ENCODE results near the gene CDHR2. TPM values are rescaled to one million over a fixed set of nuclear protein-coding genes. Genes with fewer than 3 reads are reported as not detected.
"Not testable (repeated sequence)": the region's sequence is repeated elsewhere in the genome, so short reads cannot be mapped to it uniquely, and the experiment has no call there.

CDHR2 gene
- total RNA-seq, 1 donor from 2014 or later: 1.6 TPM

- peaks cover 1% of the 10 kb centered on the region for H3K36me3 Mint-ChIP-seq (ENCODE audit: insufficient read depth)
These were observed 39.2 kb downstream of the CDHR2 start for GRCh38 chr5:176588297-176588696.

GRCh38 chr5:176589039-176589769, 40.1 kb downstream of the CDHR2 start:
- peaks cover 13% of the 10 kb centered on the region for H3K27me3 Mint-ChIP-seq
- H3K4me3 Mint-ChIP-seq (ENCODE audit: low read depth): no peak overlapping the region
- TF ChIP-seq CTCF (IDR thresholded peaks at IDR 0.05; ENCODE audit: unreplicated experiment): no peak

More at GRCh38 chr5:176588297-176588696, 39.2 kb downstream of the CDHR2 start:
- no peak for TF ChIP-seq CTCF (IDR thresholded peaks at IDR 0.05; ENCODE audit: unreplicated experiment)
- Mint-ChIP-seq H3K4me1 (ENCODE audit: low read depth) (no peaks in the 10 kb centered on the region), H3K9me3 (ENCODE audit: low read depth) (no peaks in the 10 kb centered on the region), H3K27me3 (peaks cover 7% of the 10 kb centered on the region), H3K27ac (no peak overlapping the region), H3K4me3 (ENCODE audit: low read depth) (no peak overlapping the region)
- DNase-seq (ENCODE audit: low spot score, unreplicated experiment): no peak

GRCh38 chr5:176590035-176590717, 41.0 kb downstream of the CDHR2 start:
- H3K27me3 Mint-ChIP-seq: peaks cover 17% of the 10 kb centered on the region
- no peaks in the 10 kb centered on the region for H3K9me3 Mint-ChIP-seq (ENCODE audit: low read depth)
- peaks cover 1% of the 10 kb centered on the region for H3K36me3 Mint-ChIP-seq (ENCODE audit: insufficient read depth)
- TF ChIP-seq CTCF (IDR thresholded peaks at IDR 0.05; ENCODE audit: unreplicated experiment): no peak
- no peak overlapping the region for H3K27ac Mint-ChIP-seq
- DNase-seq (ENCODE audit: low spot score, unreplicated experiment): no peak
- no peaks in the 10 kb centered on the region for H3K4me1 Mint-ChIP-seq (ENCODE audit: low read depth)
- H3K4me3 Mint-ChIP-seq (ENCODE audit: low read depth): no peak overlapping the region

More at GRCh38 chr5:176589039-176589769, 40.1 kb downstream of the CDHR2 start:
- DNase-seq (ENCODE audit: low spot score, unreplicated experiment): no peak
- Mint-ChIP-seq H3K27ac (no peak overlapping the region), H3K4me1 (ENCODE audit: low read depth) (no peaks in the 10 kb centered on the region), H3K36me3 (ENCODE audit: insufficient read depth) (peaks cover 1% of the 10 kb centered on the region), H3K9me3 (ENCODE audit: low read depth) (no peaks in the 10 kb centered on the region)

GRCh38 chr5:176591667-176592066, 42.5 kb downstream of the CDHR2 start:
- not testable (repeated sequence) for H3K4me3 Mint-ChIP-seq (ENCODE audit: low read depth); H3K9me3 Mint-ChIP-seq (ENCODE audit: low read depth); H3K4me1 Mint-ChIP-seq (ENCODE audit: low read depth); H3K27ac Mint-ChIP-seq; H3K36me3 Mint-ChIP-seq (ENCODE audit: insufficient read depth); DNase-seq (ENCODE audit: low spot score, unreplicated experiment)
- peaks cover 23% of the 10 kb centered on the region for H3K27me3 Mint-ChIP-seq

GRCh38 chr5:176592573-176592972, 43.4 kb downstream of the CDHR2 start:
- H3K27me3 Mint-ChIP-seq: peaks cover 23% of the 10 kb centered on the region
- H3K9me3 Mint-ChIP-seq (ENCODE audit: low read depth): no peaks in the 10 kb centered on the region
- no peak overlapping the region for H3K4me3 Mint-ChIP-seq (ENCODE audit: low read depth)
- no peak for DNase-seq (ENCODE audit: low spot score, unreplicated experiment)
- no peak overlapping the region for H3K27ac Mint-ChIP-seq
- TF ChIP-seq CTCF (IDR thresholded peaks at IDR 0.05; ENCODE audit: unreplicated experiment): no peak
- H3K4me1 Mint-ChIP-seq (ENCODE audit: low read depth): no peaks in the 10 kb centered on the region
- H3K36me3 Mint-ChIP-seq (ENCODE audit: insufficient read depth): no peaks in the 10 kb centered on the region
